ENCODE data around the gene LRP3.

LRP3 gene

GRCh38 chr19:33158365-33158764, 35.8 kb upstream of the LRP3 start:
- H3K36me3 ChIP-seq (ENCODE audit: insufficient read depth) = no peaks in the 10 kb centered on the region
- no peaks in the 10 kb centered on the region for H4K20me1 ChIP-seq (ENCODE audit: insufficient read depth)
- H3K4me2 ChIP-seq = no peak overlapping the region
- no peak for TF ChIP-seq CTCF (conservative IDR thresholded peaks at IDR 0.05; ENCODE audit: low read depth, low read length)
- peaks cover 8% of the 10 kb centered on the region for H3K4me1 ChIP-seq (ENCODE audit: low read depth, poor library complexity, severe bottlenecking)
- no peak overlapping the region for H2AFZ ChIP-seq (ENCODE audit: low read depth)
- H3K79me2 ChIP-seq (ENCODE audit: insufficient read depth, low read depth) = no peaks in the 10 kb centered on the region
- H3K4me3 ChIP-seq (IDR thresholded peaks at IDR 0.05; ENCODE audit: insufficient read depth, low read depth, low read length) = no peak overlapping the region
- no peak overlapping the region for H3K9ac ChIP-seq
- no peaks in the 10 kb centered on the region for H3K27me3 ChIP-seq (ENCODE audit: insufficient read depth, low read depth)
- H3K27ac ChIP-seq = no peak overlapping the region

- Histone ChIP-seq H3K4me2 (no peak overlapping the region), H3K27me3 (ENCODE audit: insufficient read depth, low read depth) (no peaks in the 10 kb centered on the region), H3K4me1 (ENCODE audit: low read depth, poor library complexity, severe bottlenecking) (peaks cover 8% of the 10 kb centered on the region), H2AFZ (ENCODE audit: low read depth) (no peak overlapping the region), H4K20me1 (ENCODE audit: insufficient read depth) (no peaks in the 10 kb centered on the region), H3K27ac (no peak overlapping the region), H3K9ac (no peak overlapping the region), H3K79me2 (ENCODE audit: insufficient read depth, low read depth) (no peaks in the 10 kb centered on the region), H3K4me3 (IDR thresholded peaks at IDR 0.05; ENCODE audit: insufficient read depth, low read depth, low read length) (no peak overlapping the region), H3K36me3 (ENCODE audit: insufficient read depth) (no peaks in the 10 kb centered on the region)
- no peak for TF ChIP-seq CTCF (conservative IDR thresholded peaks at IDR 0.05; ENCODE audit: low read depth, low read length)
These were observed 35.0 kb upstream of the LRP3 start for GRCh38 chr19:33159149-33159548.

- H3K9ac ChIP-seq = no peak overlapping the region
- peaks cover 8% of the 10 kb centered on the region for H3K4me1 ChIP-seq (ENCODE audit: low read depth, poor library complexity, severe bottlenecking)
- H3K4me2 ChIP-seq = no peak overlapping the region
- no peaks in the 10 kb centered on the region for H3K27me3 ChIP-seq (ENCODE audit: insufficient read depth, low read depth)
- no peaks in the 10 kb centered on the region for H4K20me1 ChIP-seq (ENCODE audit: insufficient read depth)
- H3K79me2 ChIP-seq (ENCODE audit: insufficient read depth, low read depth) = no peaks in the 10 kb centered on the region
- TF ChIP-seq CTCF (conservative IDR thresholded peaks at IDR 0.05; ENCODE audit: low read depth, low read length) = no peak
- H2AFZ ChIP-seq (ENCODE audit: low read depth) = no peak overlapping the region
- no peak overlapping the region for H3K4me3 ChIP-seq (IDR thresholded peaks at IDR 0.05; ENCODE audit: insufficient read depth, low read depth, low read length)
- H3K36me3 ChIP-seq (ENCODE audit: insufficient read depth) = no peaks in the 10 kb centered on the region
- H3K27ac ChIP-seq = no peak overlapping the region
These were observed 34.2 kb upstream of the LRP3 start for GRCh38 chr19:33159893-33160292.

- Histone ChIP-seq H4K20me1 (ENCODE audit: insufficient read depth) (no peaks in the 10 kb centered on the region), H3K4me3 (IDR thresholded peaks at IDR 0.05; ENCODE audit: insufficient read depth, low read depth, low read length) (no peak overlapping the region), H3K4me1 (ENCODE audit: low read depth, poor library complexity, severe bottlenecking) (peaks cover 8% of the 10 kb centered on the region), H3K36me3 (ENCODE audit: insufficient read depth) (no peaks in the 10 kb centered on the region), H3K27me3 (ENCODE audit: insufficient read depth, low read depth) (no peaks in the 10 kb centered on the region), H3K4me2 (no peak overlapping the region), H3K9ac (no peak overlapping the region), H3K27ac (no peak overlapping the region), H2AFZ (ENCODE audit: low read depth) (no peak overlapping the region), H3K79me2 (ENCODE audit: insufficient read depth, low read depth) (no peaks in the 10 kb centered on the region)
- TF ChIP-seq CTCF (conservative IDR thresholded peaks at IDR 0.05; ENCODE audit: low read depth, low read length) = no peak
These were observed 32.9 kb upstream of the LRP3 start for GRCh38 chr19:33161201-33161600.
